CD4-positive, alpha-beta T cell treated with Interleukin-2 at 100 ng/mL for 4 hours (primary cell): ENCODE measurements around the gene NR0B1.

Experiments
- DNase-seq: peaks from one replicate; pipeline ENCODE4 v3.0.0-alpha.2; 2020; ENCODE audit warnings: low spot score

Gene NR0B1

GRCh38 chrX:30309139-30309571 is at the start of gene NR0B1:
Gene NR0B1 (minus strand): TSS chrX:30309390. CDS start chrX:30309363, 27 bp downstream.
- no peak for DNase-seq

- DNase-seq: no peak
Observed at GRCh38 chrX:30349946-30350345, 40.8 kb upstream of the NR0B1 start.

- DNase-seq: no peak
Observed at GRCh38 chrX:30343206-30343605, 34.0 kb upstream of the NR0B1 start.

- DNase-seq: no peak
Observed at GRCh38 chrX:30340753-30341152, 31.6 kb upstream of the NR0B1 start.

GRCh38 chrX:30327762-30328161 is 18.6 kb upstream of the NR0B1 start:
- no peak for DNase-seq

- DNase-seq: no peak
Observed at GRCh38 chrX:30317308-30317707, 8.1 kb upstream of the NR0B1 start.

GRCh38 chrX:30313322-30313721 is 4.1 kb upstream of the NR0B1 start:
- DNase-seq: no peak

- DNase-seq: no peak
Observed at GRCh38 chrX:30312858-30313257, 3.7 kb upstream of the NR0B1 start.

- DNase-seq: no peak
Observed at GRCh38 chrX:30310429-30311206, 1.4 kb upstream of the NR0B1 start.

GRCh38 chrX:30308263-30309138 is 689 bp downstream of the NR0B1 start:
- DNase-seq: no peak

GRCh38 chrX:30307466-30307865 is 1.7 kb downstream of the NR0B1 start:
- no peak for DNase-seq

GRCh38 chrX:30304866-30305265 is 4.3 kb downstream of the NR0B1 start:
- no peak for DNase-seq

GRCh38 chrX:30302956-30303355 is 6.2 kb downstream of the NR0B1 start:
- DNase-seq: no peak

GRCh38 chrX:30301963-30302362 is 7.2 kb downstream of the NR0B1 start:
- DNase-seq: no peak

GRCh38 chrX:30301208-30301607 is 8.0 kb downstream of the NR0B1 start:
- DNase-seq: no peak

GRCh38 chrX:30296408-30297254 is 12.6 kb downstream of the NR0B1 start:
- DNase-seq: no peak

- no peak for DNase-seq
Observed at GRCh38 chrX:30283456-30284200, 25.6 kb downstream of the NR0B1 start.

GRCh38 chrX:30282527-30282926 is 26.7 kb downstream of the NR0B1 start:
- no peak for DNase-seq

GRCh38 chrX:30280428-30280827 is 28.8 kb downstream of the NR0B1 start:
- DNase-seq: no peak

- DNase-seq: no peak
Observed at GRCh38 chrX:30278365-30278764, 30.8 kb downstream of the NR0B1 start.

GRCh38 chrX:30275498-30275897 is 33.7 kb downstream of the NR0B1 start:
- DNase-seq: no peak
